ENCODE measurements around the gene HDGFL2.

Gene HDGFL2

GRCh38 chr19:4507804-4508203 is 35.7 kb downstream of the HDGFL2 start:
- no peaks in the 10 kb centered on the region for H3K36me3 ChIP-seq (ENCODE audit: control insufficient read depth, insufficient read depth, low read length)
- no peak overlapping the region for H3K27ac ChIP-seq
- H3K9me3 ChIP-seq (ENCODE audit: control insufficient read depth, low read length), result no peaks in the 10 kb centered on the region
- H2AFZ ChIP-seq, result no peak overlapping the region
- H3K27me3 ChIP-seq (ENCODE audit: control insufficient read depth, insufficient read depth, low read length), result no peaks in the 10 kb centered on the region
- H3K4me2 ChIP-seq (ENCODE audit: low read length), result no peak overlapping the region
- H3K9ac ChIP-seq, result no peak overlapping the region
- no peak overlapping the region for H3K4me3 ChIP-seq (ENCODE audit: low read depth, low read length)
- no peak for TF ChIP-seq CTCF (IDR thresholded peaks at IDR 0.05)
- no peaks in the 10 kb centered on the region for H3K4me1 ChIP-seq
- no peaks in the 10 kb centered on the region for H3K79me2 ChIP-seq

GRCh38 chr19:4508698-4509097 is 36.6 kb downstream of the HDGFL2 start:
- H3K4me3 ChIP-seq (ENCODE audit: low read depth, low read length), result no peak overlapping the region
- no peak overlapping the region for H2AFZ ChIP-seq
- TF ChIP-seq CTCF (IDR thresholded peaks at IDR 0.05), result no peak
- no peak overlapping the region for H3K4me2 ChIP-seq (ENCODE audit: low read length)
- H3K9me3 ChIP-seq (ENCODE audit: control insufficient read depth, low read length), result no peaks in the 10 kb centered on the region
- H3K79me2 ChIP-seq, result no peaks in the 10 kb centered on the region
- H3K36me3 ChIP-seq (ENCODE audit: control insufficient read depth, insufficient read depth, low read length), result no peaks in the 10 kb centered on the region
- no peak overlapping the region for H3K27ac ChIP-seq
- H3K4me1 ChIP-seq, result no peaks in the 10 kb centered on the region
- H3K27me3 ChIP-seq (ENCODE audit: control insufficient read depth, insufficient read depth, low read length), result no peaks in the 10 kb centered on the region
- no peak overlapping the region for H3K9ac ChIP-seq

- Histone ChIP-seq H3K27ac (no peak overlapping the region), H3K4me1 (no peaks in the 10 kb centered on the region), H3K9me3 (ENCODE audit: control insufficient read depth, low read length) (no peaks in the 10 kb centered on the region), H3K4me2 (ENCODE audit: low read length) (no peak overlapping the region), H2AFZ (no peak overlapping the region), H3K27me3 (ENCODE audit: control insufficient read depth, insufficient read depth, low read length) (no peaks in the 10 kb centered on the region), H3K4me3 (ENCODE audit: low read depth, low read length) (no peak overlapping the region), H3K36me3 (ENCODE audit: control insufficient read depth, insufficient read depth, low read length) (no peaks in the 10 kb centered on the region), H3K9ac (no peak overlapping the region), H3K79me2 (no peaks in the 10 kb centered on the region)
- no peak for TF ChIP-seq CTCF (IDR thresholded peaks at IDR 0.05)
These were observed 38.5 kb downstream of the HDGFL2 start for GRCh38 chr19:4510435-4511255.

- no peak for TF ChIP-seq CTCF (IDR thresholded peaks at IDR 0.05)
- Histone ChIP-seq H3K27ac (no peak overlapping the region), H3K36me3 (ENCODE audit: control insufficient read depth, insufficient read depth, low read length) (no peaks in the 10 kb centered on the region)
These were observed 39.4 kb downstream of the HDGFL2 start for GRCh38 chr19:4511300-4512054.

More at GRCh38 chr19:4511300-4512054, 39.4 kb downstream of the HDGFL2 start:
- Histone ChIP-seq H2AFZ (no peak overlapping the region), H3K4me2 (ENCODE audit: low read length) (no peak overlapping the region), H3K9me3 (ENCODE audit: control insufficient read depth, low read length) (no peaks in the 10 kb centered on the region), H3K27me3 (ENCODE audit: control insufficient read depth, insufficient read depth, low read length) (no peaks in the 10 kb centered on the region), H3K79me2 (no peaks in the 10 kb centered on the region), H3K4me1 (no peaks in the 10 kb centered on the region), H3K9ac (no peak overlapping the region), H3K4me3 (ENCODE audit: low read depth, low read length) (no peak overlapping the region)

All from parathyroid adenoma (tissue), 2 donors.